Mesothelial cell of epicardium (in vitro differentiated cells): ENCODE results near the gene CLDN5. TPM values are rescaled to one million over a fixed set of nuclear protein-coding genes. Genes with fewer than 3 reads are reported as not detected.

ENCODE experiments used
- DNase-seq, 2 experiments: peaks; one replicate each; pipeline ENCODE4 v3.0.0; 2021; ENCODE audit warnings: low spot score in 2 of 2; ENCODE audit not compliant: unreplicated experiment in 2 of 2
- H3K27ac Mint-ChIP-seq: 2 replicates; pipeline ENCODE4 v1.8.0; 2021; ENCODE audit warnings: mixed read lengths
- H3K27me3 Mint-ChIP-seq: 2 replicates; pipeline ENCODE4 v1.8.0; 2021; ENCODE audit warnings: low read depth, mixed read lengths
- H3K36me3 Mint-ChIP-seq: 2 replicates; pipeline ENCODE4 v1.8.0; 2021; ENCODE audit warnings: mixed read lengths
- H3K4me1 Mint-ChIP-seq: 2 replicates; pipeline ENCODE4 v1.8.0; 2021; ENCODE audit warnings: mixed read lengths
- H3K4me3 Mint-ChIP-seq: 2 replicates; pipeline ENCODE4 v1.8.0; 2021; ENCODE audit warnings: mild to moderate bottlenecking, moderate library complexity, mixed read lengths
- H3K9me3 Mint-ChIP-seq: 2 replicates; pipeline ENCODE4 v1.8.0; 2021; ENCODE audit warnings: mixed read lengths
- CTCF ChIP-seq: fragments of 200-600 bp; sonication (generic); IDR thresholded peaks from one replicate; pipeline ENCODE4 v1.5.0; 2021; ENCODE audit warnings: antibody characterized with exemption; ENCODE audit not compliant: unreplicated experiment
- total RNA-seq: library from RNA; stranded (reverse); gene quantifications from 3 replicates; pipeline ENCODE4 v1.2.1, GENCODE V29; 2021

CLDN5 gene
- total RNA-seq, 1 donor from 2014 or later = not detected

- no peak for DNase-seq
- Mint-ChIP-seq H3K9me3 (no peaks in the 10 kb centered on the region), H3K4me3 (no peak overlapping the region)
Observed at GRCh38 chr22:19525666-19526065, 1.5 kb upstream of the CLDN5 start.

GRCh38 chr22:19525116-19525660 lies 978 bp upstream of the CLDN5 start:
- peaks cover 12% of the 10 kb centered on the region for H3K4me1 Mint-ChIP-seq
- H3K27ac Mint-ChIP-seq = no peak overlapping the region
- no peak for TF ChIP-seq CTCF
- no peak for DNase-seq
- H3K36me3 Mint-ChIP-seq = no peaks in the 10 kb centered on the region
- peaks cover 60% of the 10 kb centered on the region for H3K27me3 Mint-ChIP-seq
- H3K4me3 Mint-ChIP-seq = peak overlapping the region; percentile 60
- H3K9me3 Mint-ChIP-seq = no peaks in the 10 kb centered on the region

More at GRCh38 chr22:19525666-19526065, 1.5 kb upstream of the CLDN5 start:
- no peak for TF ChIP-seq CTCF
- Mint-ChIP-seq H3K27me3 (peaks cover 65% of the 10 kb centered on the region), H3K4me1 (peaks cover 12% of the 10 kb centered on the region), H3K36me3 (no peaks in the 10 kb centered on the region), H3K27ac (no peak overlapping the region)

- H3K9me3 Mint-ChIP-seq = no peaks in the 10 kb centered on the region
- DNase-seq = no peak
- H3K27ac Mint-ChIP-seq = no peak overlapping the region
- no peak for TF ChIP-seq CTCF
- H3K36me3 Mint-ChIP-seq = no peaks in the 10 kb centered on the region
- H3K4me1 Mint-ChIP-seq = peaks cover 12% of the 10 kb centered on the region
- H3K27me3 Mint-ChIP-seq = peaks cover 59% of the 10 kb centered on the region
- H3K4me3 Mint-ChIP-seq = peak overlapping the region; percentile 63
Observed at GRCh38 chr22:19523240-19524169, 705 bp downstream of the CLDN5 start.

GRCh38 chr22:19522881-19523239 lies 1.4 kb downstream of the CLDN5 start:
- Mint-ChIP-seq H3K27ac (no peak overlapping the region), H3K9me3 (no peaks in the 10 kb centered on the region), H3K27me3 (peaks cover 59% of the 10 kb centered on the region), H3K4me1 (peaks cover 12% of the 10 kb centered on the region), H3K36me3 (no peaks in the 10 kb centered on the region), H3K4me3 (peak overlapping the region; percentile 47)
- no peak for TF ChIP-seq CTCF
- no peak for DNase-seq

- Mint-ChIP-seq H3K36me3 (no peaks in the 10 kb centered on the region), H3K27me3 (peaks cover 57% of the 10 kb centered on the region), H3K27ac (no peak overlapping the region), H3K9me3 (no peaks in the 10 kb centered on the region), H3K4me1 (peaks cover 12% of the 10 kb centered on the region), H3K4me3 (no peak overlapping the region)
- no peak for DNase-seq
- no peak for TF ChIP-seq CTCF
Observed at GRCh38 chr22:19522190-19522880, 1.9 kb downstream of the CLDN5 start.
